Measurements from ENCODE around the gene KCNG4. TPM values are rescaled to one million over a fixed set of nuclear protein-coding genes. Genes with fewer than 3 reads are reported as not detected.

Gene KCNG4
- total and polyA plus RNA-seq, 2 experiments from 2014 or later, result 0.07 TPM; not detected in 1

DNA sequence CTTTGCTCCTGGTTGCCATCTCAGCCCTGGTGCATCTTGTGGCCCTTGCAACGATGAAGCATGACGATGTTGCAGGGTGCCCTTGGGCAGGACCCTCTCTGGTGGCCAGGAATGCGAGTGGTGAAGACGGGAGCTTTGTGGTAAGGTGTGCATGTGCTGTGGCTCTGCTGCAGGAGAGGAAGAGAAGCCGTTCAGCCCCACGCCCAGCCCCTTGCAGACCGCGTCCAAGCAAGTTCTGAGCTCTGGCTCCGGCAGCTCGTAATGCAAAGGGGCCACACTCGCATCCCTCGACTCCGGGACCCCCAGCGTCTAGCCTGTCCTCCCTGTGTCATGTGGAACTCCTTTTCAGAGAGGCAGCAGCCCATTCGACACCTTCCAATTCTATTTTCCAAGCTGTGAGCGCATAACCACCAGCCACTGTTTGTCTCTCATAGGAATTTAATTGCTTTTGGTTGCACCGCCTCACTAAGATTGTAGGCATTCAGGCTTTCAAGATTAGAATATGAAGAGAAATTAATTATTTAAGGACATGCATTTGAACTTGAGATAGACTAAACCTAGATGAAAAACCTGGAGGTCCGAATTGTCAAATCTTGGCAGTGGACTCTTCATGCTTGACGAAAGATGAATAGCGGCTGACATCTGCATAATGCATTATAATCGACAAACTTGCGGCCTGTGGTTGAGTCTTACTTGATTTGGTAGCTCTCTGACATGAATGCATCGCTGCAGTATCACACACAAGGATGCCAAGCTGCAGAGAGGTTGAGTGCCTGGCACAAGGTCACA, 21.1 kb upstream of the KCNG4 start (continued):
- TF ChIP-seq ZNF462 (CRISPR knock-in tag; IDR thresholded peaks at IDR 0.05) (no peak), ZNF114 (CRISPR knock-in tag; IDR thresholded peaks at IDR 0.05) (no peak), EZH2phosphoT487 (IDR thresholded peaks at IDR 0.05; ENCODE audit: unreplicated experiment) (no peak)

- H4K20me1 ChIP-seq (replicated peaks; ENCODE audit: insufficient read depth), result no peaks in the 10 kb centered on the region
- H3K4me2 ChIP-seq, result no peak overlapping the region
- no peak overlapping the region for H3K27ac ChIP-seq (ENCODE audit: low read depth)
- H3K4me3 Mint-ChIP-seq, result no peak overlapping the region
- DNase-seq (ENCODE audit: low spot score), result no peak
- peaks cover 5% of the 10 kb centered on the region for H3K27me3 Mint-ChIP-seq (ENCODE audit: insufficient read depth, low read depth, poor library complexity)
- no peaks in the 10 kb centered on the region for H3K79me2 ChIP-seq (replicated peaks; ENCODE audit: insufficient read depth)
- 0 out of 3 replicates have a peak, but pooled peaks cover 11% of the 10 kb centered on the region for H3K9me3 Mint-ChIP-seq
- no peak overlapping the region for H3K27ac Mint-ChIP-seq
- ATAC-seq, result no peak
- no peaks in the 10 kb centered on the region for H3K4me1 ChIP-seq (ENCODE audit: insufficient read depth)
- H3K9me2 ChIP-seq (ENCODE audit: insufficient read depth), result no peaks in the 10 kb centered on the region
- H3K36me3 ChIP-seq (ENCODE audit: insufficient read depth), result no peaks in the 10 kb centered on the region; the same call in 1 of the 2 replicates
- H2AFZ ChIP-seq, result no peak overlapping the region
- H3K27me3 ChIP-seq (ENCODE audit: insufficient read depth), result no peaks in the 10 kb centered on the region
- H3F3A ChIP-seq (replicated peaks; ENCODE audit: low read depth), result no peaks in the 10 kb centered on the region
- H3K4me3 ChIP-seq, result no peak overlapping the region
- no peaks in the 10 kb centered on the region for H3K4me1 Mint-ChIP-seq
- no peaks in the 10 kb centered on the region for H3K36me3 Mint-ChIP-seq (ENCODE audit: low read depth)
- TF ChIP-seq POLR2AphosphoS5 (IDR thresholded peaks at IDR 0.05; ENCODE audit: low read depth) (no peak), NANOG (IDR thresholded peaks at IDR 0.05; ENCODE audit: borderline replicate concordance) (no peak), ZNF114 (CRISPR knock-in tag; IDR thresholded peaks at IDR 0.05) (no peak), ETS1 (IDR thresholded peaks at IDR 0.05) (no peak), CREB1 (CRISPR knock-in tag; IDR thresholded peaks at IDR 0.05; ENCODE audit: low read depth) (no peak), STAT1 (IDR thresholded peaks at IDR 0.05; ENCODE audit: unreplicated experiment) (no peak), EZH2 (IDR thresholded peaks at IDR 0.05; ENCODE audit: low read depth, unreplicated experiment) (no peak), EZH2phosphoT487 (IDR thresholded peaks at IDR 0.05; ENCODE audit: unreplicated experiment) (no peak), ZNF331 (CRISPR knock-in tag; IDR thresholded peaks at IDR 0.05; ENCODE audit: low read depth) (no peak), CTCF (conservative IDR thresholded peaks at IDR 0.05; ENCODE audit: low read depth in 2 of 2) (no peak), REST (IDR thresholded peaks at IDR 0.05; ENCODE audit: unreplicated experiment) (no peak)
These were observed 19.9 kb upstream of the KCNG4 start for GRCh38 chr16:84259691-84260090.

Measured in GM23338 (cell line).